Lower leg skin (tissue), 4 donors: Measurements from ENCODE around the gene SPATA46. TPM values are rescaled to one million over a fixed set of nuclear protein-coding genes. Genes with fewer than 3 reads are reported as not detected.

Experiments
- DNase-seq, 2 donors: peaks; one replicate each; pipeline ENCODE4 v3.0.0-alpha.2; 2019; ENCODE audit warnings: low spot score in 2 of 2
- H3K4me3 ChIP-seq: fragments of 200-600 bp; sonication (generic); 2 replicates; pipeline ENCODE4 v1.5.1; 2017; ENCODE audit warnings: mild to moderate bottlenecking, low read depth; ENCODE audit not compliant: poor library complexity, severe bottlenecking
- CTCF ChIP-seq, 3 donors: fragments of 450-650 bp; IDR thresholded peaks; one replicate each; pipeline ENCODE4 v1.5.1; 2016; ENCODE audit warnings: antibody characterized with exemption in 3 of 3, mild to moderate bottlenecking in 3 of 3, moderate library complexity in 2 of 3
- POLR2A ChIP-seq, 2 donors: fragments of 450-650 bp; IDR thresholded peaks; one replicate each; pipeline ENCODE4 v1.6.1; 2016 to 2017; ENCODE audit warnings: antibody characterized with exemption in 2 of 2, mild to moderate bottlenecking in 1 of 2, moderate library complexity in 1 of 2
- WGBS, 2 donors: methylation state at CpG; one replicate each; pipeline ENCODE4 v1.1.5; 2018; 5-methylcytosine and 5-hydroxymethylcytosine counted together
- intact Hi-C: fragments of 100-400 bp; cut with DNase I; formaldehyde crosslinking; loops from one replicate; pipeline ENCODE4 v1.15.0; 2023; ENCODE audit warnings: low total_unique reads
- microRNA counts, 2 donors: library from miRNA; unstranded; fragments of <30 nt; microRNA quantifications; one replicate each; lab custom pipeline; 2016
- microRNA-seq, 2 donors: library from miRNA; unstranded; fragments of <30 nt; microRNA quantifications; one replicate each; pipeline ENCODE4, GENCODE V29; 2016; ENCODE audit warnings: borderline replicate concordance in 2 of 2, borderline number of aligned reads in 1 of 2
- total RNA-seq, 4 donors: library from RNA; depleted of rRNA; stranded (reverse); fragments of >200 nt; gene quantifications; one replicate each; pipeline ENCODE4 v1.1.0, GENCODE V29; 2016

SPATA46 gene
- total RNA-seq, 4 donors from 2014 or later, result not detected

GRCh38 chr1:162327788-162328165, 48.9 kb downstream of the SPATA46 start:
- H3K4me3 ChIP-seq, result no peak overlapping the region
- 77 to 84% methylated on average over 1 of the region's 1 CpG for WGBS, 2 donors
- intact Hi-C loops, result no loop called here
- DNase-seq, result no peak
- TF ChIP-seq CTCF (IDR thresholded peaks at IDR 0.05) (no peak), POLR2A (IDR thresholded peaks at IDR 0.05) (no peak)

- intact Hi-C loops, result no loop called here
- WGBS, 2 donors, result 64% methylated on average over 2 of the region's 2 CpGs
- TF ChIP-seq CTCF (IDR thresholded peaks at IDR 0.05), result no peak
- no peak for TF ChIP-seq POLR2A (IDR thresholded peaks at IDR 0.05)
- DNase-seq, result no peak
- H3K4me3 ChIP-seq, result no peak overlapping the region
Measured at GRCh38 chr1:162327144-162327787, 49.4 kb downstream of the SPATA46 start.

- intact Hi-C loops, result no loop called here
- DNase-seq, result no peak
- TF ChIP-seq CTCF (IDR thresholded peaks at IDR 0.05) (no peak), POLR2A (IDR thresholded peaks at IDR 0.05) (no peak)
Measured at GRCh38 chr1:162326559-162326958, 50.1 kb downstream of the SPATA46 start.

GRCh38 chr1:162324396-162324795, 52.3 kb downstream of the SPATA46 start:
- intact Hi-C loops, result no loop called here
- no peak for TF ChIP-seq CTCF (IDR thresholded peaks at IDR 0.05)
- H3K4me3 ChIP-seq, result no peak overlapping the region
- WGBS, 2 donors, result 67 to 72% methylated on average over 2 of the region's 2 CpGs
- DNase-seq, result no peak

More at GRCh38 chr1:162326559-162326958, 50.1 kb downstream of the SPATA46 start:
- no peak overlapping the region for H3K4me3 ChIP-seq

MicroRNAs within 50 kb of the gene (microRNA counts, 767-probe panel; counts per million panel counts)
- microRNA hsa-miR-556-3p (lab: Ali Mortazavi, UCI) (0 to 358 counts per million in 2 donors), microRNA hsa-miR-556-5p (lab: Ali Mortazavi, UCI) (0 to 358 counts per million in 2 donors)

Small RNAs within 50 kb of the gene (microRNA-seq; reads per million reads assigned to microRNA genes)
- 0 to 2.7 reads per million in 2 donors for gene MIR556

Other genes starting within 250 kb of the SPATA46 start
- gene C1orf226, start 4.9 kb upstream of the SPATA46 start, total RNA-seq, result 10 to 100 TPM in 1 of 4 donors, 1 to 10 TPM in 3; 3.7 to 14.4 (median 9.6) TPM
- gene SH2D1B, start 35.3 kb upstream of the SPATA46 start, total RNA-seq, result not detected
- gene UHMK1, start 121.0 kb upstream of the SPATA46 start, total RNA-seq, result 10 to 100 TPM; 23.4 to 27.1 (median 24.2) TPM
- 10 to 100 TPM; 29.6 to 40.0 (median 31.3) TPM for gene UAP1, start 184.9 kb upstream of the SPATA46 start, total RNA-seq